GM23338 (cell line): Measurements from ENCODE around the gene ACTR8. TPM values are rescaled to one million over a fixed set of nuclear protein-coding genes. Genes with fewer than 3 reads are reported as not detected.

Experiments
- ATAC-seq: fragments of 200-7000 bp; cut with Tn5 transposase; 3 replicates; pipeline ENCODE4 v1.9.1; 2020
- DNase-seq: peaks from one replicate; pipeline ENCODE4 v3.0.0-alpha.2; 2015; ENCODE audit warnings: low spot score
- H2AFZ ChIP-seq: fragments of 200-600 bp; sonication (generic); 2 replicates; pipeline ENCODE4 v1.8.0; 2016; ENCODE audit warnings: antibody characterized with exemption, mild to moderate bottlenecking, moderate library complexity
- H3F3A ChIP-seq: fragments of 200-600 bp; sonication (generic); replicated peaks from 2 replicates; pipeline ENCODE4 v1.8.0; 2017; ENCODE audit warnings: antibody characterized with exemption, mixed run types, low read depth
- H3K27ac ChIP-seq: fragments of 200-600 bp; sonication (generic); 2 replicates; pipeline ENCODE4 v1.6.1; 2016; ENCODE audit warnings: low read depth
- H3K27me3 ChIP-seq: fragments of 200-600 bp; sonication (generic); 2 replicates; pipeline ENCODE4 v1.8.0; 2016; ENCODE audit warnings: mild to moderate bottlenecking, mixed run types, moderate library complexity; ENCODE audit not compliant: insufficient read depth
- H3K36me3 ChIP-seq: fragments of 200-600 bp; sonication (generic); 2 replicates; pipeline ENCODE4 v1.8.0; 2016; ENCODE audit warnings: mild to moderate bottlenecking; ENCODE audit not compliant: insufficient read depth
- H3K4me1 ChIP-seq: fragments of 200-600 bp; sonication (generic); 2 replicates; pipeline ENCODE4 v1.8.0; 2016; ENCODE audit warnings: mild to moderate bottlenecking, moderate library complexity; ENCODE audit not compliant: insufficient read depth
- H3K4me2 ChIP-seq: fragments of 200-600 bp; sonication (generic); 2 replicates; pipeline ENCODE4 v1.7.1; 2017; ENCODE audit warnings: mixed run types
- H3K4me3 ChIP-seq: fragments of 200-600 bp; sonication (generic); 2 replicates; pipeline ENCODE4 v1.6.1; 2016; ENCODE audit warnings: mixed run types
- H3K79me2 ChIP-seq: fragments of 200-600 bp; sonication (generic); replicated peaks from 2 replicates; pipeline ENCODE4 v1.8.0; 2017; ENCODE audit warnings: mild to moderate bottlenecking; ENCODE audit not compliant: insufficient read depth
- H3K9me2 ChIP-seq: fragments of 200-600 bp; sonication (generic); 2 replicates; pipeline ENCODE4 v1.8.0; 2017; ENCODE audit not compliant: insufficient read depth
- H4K20me1 ChIP-seq: fragments of 200-600 bp; sonication (generic); replicated peaks from 2 replicates; pipeline ENCODE4 v1.8.0; 2017; ENCODE audit warnings: mild to moderate bottlenecking; ENCODE audit not compliant: insufficient read depth
- H3K27ac Mint-ChIP-seq: 2 replicates; pipeline ENCODE4 v1.8.0; 2020; ENCODE audit warnings: inconsistent platforms, mild to moderate bottlenecking, moderate library complexity, mixed read lengths
- H3K27me3 Mint-ChIP-seq: 3 replicates; pipeline ENCODE4 v1.8.0; 2022; ENCODE audit warnings: low read depth, mild to moderate bottlenecking, moderate library complexity, mixed read lengths, inconsistent platforms; ENCODE audit not compliant: insufficient read depth, poor library complexity
- H3K36me3 Mint-ChIP-seq: 3 replicates; pipeline ENCODE4 v1.8.0; 2021; ENCODE audit warnings: low read depth, mild to moderate bottlenecking, inconsistent platforms, moderate library complexity, mixed read lengths
- H3K4me1 Mint-ChIP-seq: 3 replicates; pipeline ENCODE4 v1.8.0; 2020; ENCODE audit warnings: mild to moderate bottlenecking, inconsistent platforms, mixed read lengths
- H3K4me3 Mint-ChIP-seq: 3 replicates; pipeline ENCODE4 v1.8.0; 2021; ENCODE audit warnings: moderate library complexity, mild to moderate bottlenecking, inconsistent platforms, mixed read lengths
- H3K9me3 Mint-ChIP-seq: 3 replicates; pipeline ENCODE4 v1.8.0; 2020; ENCODE audit warnings: moderate library complexity, mild to moderate bottlenecking, inconsistent platforms, mixed read lengths
- CREB1 ChIP-seq: fragments of 250-450 bp; sonication (Bioruptor Pico); IDR thresholded peaks from 2 replicates; pipeline ENCODE4 v1.5.0; 2020; ENCODE audit warnings: low read depth, mild to moderate bottlenecking, moderate library complexity
- CTCF ChIP-seq, 2 experiments: fragments of 200-600 bp in 1 of 2; sonication (generic) in 1 of 2; conservative IDR thresholded peaks; 2 replicates each; pipeline versions ENCODE4 v1.5.1 to v1.6.1; 2016 to 2017; ENCODE audit warnings: antibody characterized with exemption in 2 of 2, low read depth in 2 of 2, mild to moderate bottlenecking in 2 of 2, moderate library complexity in 1 of 2
- ETS1 ChIP-seq: IDR thresholded peaks from 2 replicates; pipeline ENCODE4 v1.6.1; 2016; ENCODE audit warnings: antibody characterized with exemption
- EZH2 ChIP-seq: fragments of 200-600 bp; sonication (generic); IDR thresholded peaks from one replicate; pipeline ENCODE4 v1.8.0; 2017; ENCODE audit warnings: antibody characterized with exemption, mild to moderate bottlenecking, low read depth; ENCODE audit not compliant: unreplicated experiment
- EZH2phosphoT487 ChIP-seq: fragments of 200-600 bp; sonication (generic); IDR thresholded peaks from one replicate; pipeline ENCODE4 v1.8.1; 2018; ENCODE audit warnings: antibody characterized with exemption; ENCODE audit not compliant: unreplicated experiment
- JUNB ChIP-seq: IDR thresholded peaks from one replicate; pipeline ENCODE4 v1.6.1; 2016; ENCODE audit warnings: antibody characterized with exemption; ENCODE audit not compliant: unreplicated experiment
- NANOG ChIP-seq: IDR thresholded peaks from 2 replicates; pipeline ENCODE4 v1.6.1; 2016; ENCODE audit warnings: antibody characterized with exemption, borderline replicate concordance
- POLR2AphosphoS5 ChIP-seq: IDR thresholded peaks from 2 replicates; pipeline ENCODE4 v1.6.1; 2016; ENCODE audit warnings: antibody characterized with exemption, low read depth
- REST ChIP-seq: IDR thresholded peaks from one replicate; pipeline ENCODE4 v1.6.1; 2018; ENCODE audit warnings: antibody characterized with exemption; ENCODE audit not compliant: unreplicated experiment
- STAT1 ChIP-seq: IDR thresholded peaks from one replicate; pipeline ENCODE4 v1.6.1; 2016; ENCODE audit warnings: antibody characterized with exemption; ENCODE audit not compliant: unreplicated experiment
- ZNF114 ChIP-seq: fragments of 250-450 bp; sonication (Bioruptor Pico); IDR thresholded peaks from 2 replicates; pipeline ENCODE4 v1.5.0; 2020; ENCODE audit warnings: mild to moderate bottlenecking, moderate library complexity
- ZNF331 ChIP-seq: fragments of 250-450 bp; sonication (Bioruptor Pico); IDR thresholded peaks from 2 replicates; pipeline ENCODE4 v1.5.0; 2020; ENCODE audit warnings: low read depth, mild to moderate bottlenecking, moderate library complexity
- polyA plus RNA-seq: library from polyadenylated mRNA; unstranded; fragments of >200 nt; fragmentation: Nextera tagmentation; extraction: Ambion mirVana; gene quantifications from 2 replicates; pipeline ENCODE4 v1.2.1, GENCODE V29; 2016
- total RNA-seq: library from RNA; depleted of rRNA; stranded (reverse); fragments of >200 nt; shearing (Covaris generic); gene quantifications from 2 replicates; pipeline ENCODE4 v1.2.3, GENCODE V29; 2014
- TF ChIP-seq, protein P1 (sequence below): fragments of 250-450 bp; sonication (Bioruptor Pico); IDR thresholded peaks from 2 replicates; pipeline ENCODE4 v1.5.0; 2020; ENCODE audit warnings: mild to moderate bottlenecking, moderate library complexity

Gene ACTR8
- total and polyA plus RNA-seq, 2 experiments from 2014 or later, result 19.8 to 23.0 TPM

DNA sequence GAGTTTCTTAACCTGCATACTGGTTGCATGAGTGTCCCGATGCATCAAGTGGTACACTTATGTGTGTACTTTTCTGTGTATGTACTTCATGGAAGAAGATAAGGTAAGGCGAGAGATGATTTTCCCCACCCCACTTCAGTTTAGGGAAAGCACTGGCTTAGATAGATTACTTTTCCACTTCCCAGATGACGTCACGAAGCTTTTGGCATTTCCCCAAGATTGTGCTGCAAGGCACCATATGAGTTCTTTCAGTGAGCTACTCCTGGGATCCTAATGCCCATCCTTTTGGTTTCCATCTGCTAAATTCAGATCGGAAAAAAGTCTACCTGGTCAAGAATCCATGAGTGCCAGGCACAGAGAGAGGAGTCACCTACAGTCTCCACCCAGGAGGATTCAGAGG lies 31.1 kb downstream of the ACTR8 start:
- H3K27ac Mint-ChIP-seq, result no peak overlapping the region
- no peaks in the 10 kb centered on the region for H3K9me2 ChIP-seq
- no peak overlapping the region for H3K4me3 ChIP-seq
- H3K4me1 Mint-ChIP-seq, result no peaks in the 10 kb centered on the region
- ATAC-seq (no peak), DNase-seq (no peak)
- no peaks in the 10 kb centered on the region for H3K36me3 Mint-ChIP-seq
- H3K4me3 Mint-ChIP-seq, result no peak overlapping the region
- no peak overlapping the region for H3K27ac ChIP-seq
- no peaks in the 10 kb centered on the region for H3K79me2 ChIP-seq
- peaks cover 20% of the 10 kb centered on the region for H3K27me3 ChIP-seq
- peaks cover 13% of the 10 kb centered on the region for H3K27me3 Mint-ChIP-seq
- no peak for TF ChIP-seq CTCF (conservative IDR thresholded peaks at IDR 0.05; ENCODE audit: low read depth in 2 of 2)
- no peak for TF ChIP-seq POLR2AphosphoS5
- no peak for TF ChIP-seq CREB1 (CRISPR knock-in tag)
- no peak for TF ChIP-seq ZNF331 (CRISPR knock-in tag)
- no peak for TF ChIP-seq STAT1
- TF ChIP-seq, protein P1, sequence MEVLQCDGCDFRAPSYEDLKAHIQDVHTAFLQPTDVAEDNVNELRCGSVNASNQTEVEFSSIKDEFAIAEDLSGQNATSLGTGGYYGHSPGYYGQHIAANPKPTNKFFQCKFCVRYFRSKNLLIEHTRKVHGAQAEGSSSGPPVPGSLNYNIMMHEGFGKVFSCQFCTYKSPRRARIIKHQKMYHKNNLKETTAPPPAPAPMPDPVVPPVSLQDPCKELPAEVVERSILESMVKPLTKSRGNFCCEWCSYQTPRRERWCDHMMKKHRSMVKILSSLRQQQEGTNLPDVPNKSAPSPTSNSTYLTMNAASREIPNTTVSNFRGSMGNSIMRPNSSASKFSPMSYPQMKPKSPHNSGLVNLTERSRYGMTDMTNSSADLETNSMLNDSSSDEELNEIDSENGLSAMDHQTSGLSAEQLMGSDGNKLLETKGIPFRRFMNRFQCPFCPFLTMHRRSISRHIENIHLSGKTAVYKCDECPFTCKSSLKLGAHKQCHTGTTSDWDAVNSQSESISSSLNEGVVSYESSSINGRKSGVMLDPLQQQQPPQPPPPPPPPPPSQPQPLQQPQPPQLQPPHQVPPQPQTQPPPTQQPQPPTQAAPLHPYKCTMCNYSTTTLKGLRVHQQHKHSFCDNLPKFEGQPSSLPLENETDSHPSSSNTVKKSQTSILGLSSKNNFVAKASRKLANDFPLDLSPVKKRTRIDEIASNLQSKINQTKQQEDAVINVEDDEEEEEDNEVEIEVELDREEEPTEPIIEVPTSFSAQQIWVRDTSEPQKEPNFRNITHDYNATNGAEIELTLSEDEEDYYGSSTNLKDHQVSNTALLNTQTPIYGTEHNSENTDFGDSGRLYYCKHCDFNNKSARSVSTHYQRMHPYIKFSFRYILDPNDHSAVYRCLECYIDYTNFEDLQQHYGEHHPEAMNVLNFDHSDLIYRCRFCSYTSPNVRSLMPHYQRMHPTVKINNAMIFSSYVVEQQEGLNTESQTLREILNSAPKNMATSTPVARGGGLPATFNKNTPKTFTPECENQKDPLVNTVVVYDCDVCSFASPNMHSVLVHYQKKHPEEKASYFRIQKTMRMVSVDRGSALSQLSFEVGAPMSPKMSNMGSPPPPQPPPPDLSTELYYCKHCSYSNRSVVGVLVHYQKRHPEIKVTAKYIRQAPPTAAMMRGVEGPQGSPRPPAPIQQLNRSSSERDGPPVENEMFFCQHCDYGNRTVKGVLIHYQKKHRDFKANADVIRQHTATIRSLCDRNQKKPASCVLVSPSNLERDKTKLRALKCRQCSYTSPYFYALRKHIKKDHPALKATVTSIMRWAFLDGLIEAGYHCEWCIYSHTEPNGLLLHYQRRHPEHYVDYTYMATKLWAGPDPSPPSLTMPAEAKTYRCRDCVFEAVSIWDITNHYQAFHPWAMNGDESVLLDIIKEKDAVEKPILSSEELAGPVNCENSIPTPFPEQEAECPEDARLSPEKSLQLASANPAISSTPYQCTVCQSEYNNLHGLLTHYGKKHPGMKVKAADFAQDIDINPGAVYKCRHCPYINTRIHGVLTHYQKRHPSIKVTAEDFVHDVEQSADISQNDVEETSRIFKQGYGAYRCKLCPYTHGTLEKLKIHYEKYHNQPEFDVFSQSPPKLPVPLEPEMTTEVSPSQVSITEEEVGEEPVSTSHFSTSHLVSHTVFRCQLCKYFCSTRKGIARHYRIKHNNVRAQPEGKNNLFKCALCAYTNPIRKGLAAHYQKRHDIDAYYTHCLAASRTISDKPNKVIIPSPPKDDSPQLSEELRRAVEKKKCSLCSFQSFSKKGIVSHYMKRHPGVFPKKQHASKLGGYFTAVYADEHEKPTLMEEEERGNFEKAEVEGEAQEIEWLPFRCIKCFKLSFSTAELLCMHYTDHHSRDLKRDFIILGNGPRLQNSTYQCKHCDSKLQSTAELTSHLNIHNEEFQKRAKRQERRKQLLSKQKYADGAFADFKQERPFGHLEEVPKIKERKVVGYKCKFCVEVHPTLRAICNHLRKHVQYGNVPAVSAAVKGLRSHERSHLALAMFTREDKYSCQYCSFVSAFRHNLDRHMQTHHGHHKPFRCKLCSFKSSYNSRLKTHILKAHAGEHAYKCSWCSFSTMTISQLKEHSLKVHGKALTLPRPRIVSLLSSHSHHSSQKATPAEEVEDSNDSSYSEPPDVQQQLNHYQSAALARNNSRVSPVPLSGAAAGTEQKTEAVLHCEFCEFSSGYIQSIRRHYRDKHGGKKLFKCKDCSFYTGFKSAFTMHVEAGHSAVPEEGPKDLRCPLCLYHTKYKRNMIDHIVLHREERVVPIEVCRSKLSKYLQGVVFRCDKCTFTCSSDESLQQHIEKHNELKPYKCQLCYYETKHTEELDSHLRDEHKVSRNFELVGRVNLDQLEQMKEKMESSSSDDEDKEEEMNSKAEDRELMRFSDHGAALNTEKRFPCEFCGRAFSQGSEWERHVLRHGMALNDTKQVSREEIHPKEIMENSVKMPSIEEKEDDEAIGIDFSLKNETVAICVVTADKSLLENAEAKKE, result no peak
- no peak for TF ChIP-seq NANOG
- TF ChIP-seq EZH2, result no peak
- no peak for TF ChIP-seq JUNB
- TF ChIP-seq ETS1, result no peak
- no peak for TF ChIP-seq ZNF114 (CRISPR knock-in tag)
- TF ChIP-seq REST, result no peak
- TF ChIP-seq EZH2phosphoT487, result no peak
- no peaks in the 10 kb centered on the region for H3F3A ChIP-seq
- H2AFZ ChIP-seq, result no peak overlapping the region
- H3K9me3 Mint-ChIP-seq, result no peaks in the 10 kb centered on the region
- no peaks in the 10 kb centered on the region; the same call in 1 of the 2 replicates for H4K20me1 ChIP-seq
- no peaks in the 10 kb centered on the region for H3K4me1 ChIP-seq
- H3K36me3 ChIP-seq, result no peaks in the 10 kb centered on the region
- no peak overlapping the region for H3K4me2 ChIP-seq
